HEK293 (cell line): ENCODE measurements around the gene ZBP1.

ENCODE experiments used
- CTCF ChIA-PET: fragments of 350-600 bp; formaldehyde crosslinking; extraction: SDS; loops from one replicate; lab custom pipeline; 2021; ENCODE audit warnings: antibody characterized with exemption; lab: Yijun Ruan, JAX
- POLR2A ChIA-PET: fragments of 300-600 bp; formaldehyde crosslinking; extraction: SDS; loops from one replicate; lab custom pipeline; 2020; ENCODE audit warnings: antibody characterized with exemption, inconsistent platforms; lab: Yijun Ruan, JAX
- H3K27ac ChIP-seq: fragments of 200-500 bp; sonication (Bioruptor generic); 2 replicates; pipeline ENCODE4 v1.5.1; 2014; ENCODE audit warnings: low read depth, low read length, control low read depth, inconsistent platforms; ENCODE audit errors: extremely low read depth
- H3K36me3 ChIP-seq, 2 experiments: fragments of 200-500 bp in 1 of 2; sonication (Bioruptor generic) in 1 of 2; 1 replicate in 1 of 2; 2 replicates in 1 of 2; pipeline ENCODE4 v1.5.1; 2014 to 2017; ENCODE audit warnings: inconsistent platforms in 2 of 2, low read length in 2 of 2; ENCODE audit not compliant: control insufficient read depth in 2 of 2, insufficient read depth in 1 of 2
- H3K4me1 ChIP-seq: fragments of 200-500 bp; sonication (Bioruptor generic); 2 replicates; pipeline ENCODE4 v1.5.1; 2014; ENCODE audit warnings: mild to moderate bottlenecking, low read length, inconsistent platforms; ENCODE audit not compliant: control insufficient read depth, insufficient read depth
- H3K4me3 ChIP-seq: 2 replicates; pipeline ENCODE4 v1.5.1; 2011; ENCODE audit warnings: low read depth, mild to moderate bottlenecking, control low read depth, low read length, moderate library complexity
- H3K9me3 ChIP-seq: fragments of 200-500 bp; sonication (Bioruptor generic); 2 replicates; pipeline ENCODE4 v1.5.1; 2014; ENCODE audit warnings: low read depth, low read length, inconsistent platforms; ENCODE audit not compliant: control insufficient read depth, insufficient read depth
- GFI1B ChIP-seq: fragments of 450-650 bp; formaldehyde crosslinking; IDR thresholded peaks from 2 replicates; pipeline ENCODE4 v1.5.1; 2016; ENCODE audit warnings: missing biosample characterization, missing genetic modification characterization
- GLI2 ChIP-seq: fragments of 450-650 bp; formaldehyde crosslinking; IDR thresholded peaks from 2 replicates; pipeline ENCODE4; 2017; ENCODE audit warnings: missing biosample characterization, missing genetic modification characterization, low read depth, borderline replicate concordance
- GLIS1 ChIP-seq: fragments of 450-650 bp; formaldehyde crosslinking; IDR thresholded peaks from 2 replicates; pipeline ENCODE4 v1.5.1; 2016; ENCODE audit warnings: missing biosample characterization, missing genetic modification characterization
- HOXA7 ChIP-seq: sonication (generic); formaldehyde crosslinking; IDR thresholded peaks from 2 replicates; pipeline ENCODE4 v1.8.1; 2022; ENCODE audit warnings: missing genetic modification reagents, borderline replicate concordance
- KLF17 ChIP-seq: fragments of 450-650 bp; formaldehyde crosslinking; IDR thresholded peaks from 2 replicates; pipeline ENCODE4 v1.5.1; 2016; ENCODE audit warnings: missing biosample characterization, missing genetic modification characterization
- PBX3 ChIP-seq: sonication (generic); formaldehyde crosslinking; IDR thresholded peaks from 2 replicates; pipeline ENCODE4 v1.8.1; 2022; ENCODE audit warnings: mild to moderate bottlenecking, moderate library complexity, missing genetic modification reagents
- REST ChIP-seq: fragments of 450-650 bp; formaldehyde crosslinking; IDR thresholded peaks from 2 replicates; pipeline ENCODE4 v1.5.1; 2016; ENCODE audit warnings: missing biosample characterization, missing genetic modification characterization
- ZNF214 ChIP-seq: fragments of 450-650 bp; formaldehyde crosslinking; IDR thresholded peaks from 2 replicates; pipeline ENCODE4 v1.5.1; 2017; ENCODE audit warnings: missing biosample characterization, mild to moderate bottlenecking, missing genetic modification characterization, borderline replicate concordance
- ZNF280C ChIP-seq: fragments of 450-650 bp; formaldehyde crosslinking; IDR thresholded peaks from 2 replicates; pipeline ENCODE4 v1.5.1; 2016; ENCODE audit warnings: missing biosample characterization, missing genetic modification characterization
- ZNF426 ChIP-seq: fragments of 450-650 bp; formaldehyde crosslinking; IDR thresholded peaks from 2 replicates; pipeline ENCODE4 v1.5.1; 2017; ENCODE audit warnings: missing biosample characterization, missing genetic modification characterization, mild to moderate bottlenecking, inconsistent platforms, moderate library complexity
- ZNF48 ChIP-seq: fragments of 450-650 bp; formaldehyde crosslinking; IDR thresholded peaks from 2 replicates; pipeline ENCODE4 v1.5.1; 2016; ENCODE audit warnings: missing biosample characterization, missing genetic modification characterization
- ZNF501 ChIP-seq: fragments of 450-650 bp; formaldehyde crosslinking; IDR thresholded peaks from 2 replicates; pipeline ENCODE4 v1.5.1; 2016; ENCODE audit warnings: missing biosample characterization, missing genetic modification characterization
- ZNF514 ChIP-seq: fragments of 450-650 bp; formaldehyde crosslinking; IDR thresholded peaks from 2 replicates; pipeline ENCODE4 v1.5.1; 2016; ENCODE audit warnings: missing biosample characterization, missing genetic modification characterization
- ZNF521 ChIP-seq: fragments of 450-650 bp; formaldehyde crosslinking; IDR thresholded peaks from 2 replicates; pipeline ENCODE4 v1.5.1; 2017; ENCODE audit warnings: missing biosample characterization, mild to moderate bottlenecking, missing genetic modification characterization
- ZNF549 ChIP-seq: fragments of 450-650 bp; IDR thresholded peaks from 2 replicates; pipeline ENCODE4 v1.5.1; 2018; ENCODE audit warnings: missing biosample characterization, missing genetic modification characterization, mild to moderate bottlenecking, inconsistent platforms, moderate library complexity
- ZNF639 ChIP-seq: fragments of 450-650 bp; formaldehyde crosslinking; IDR thresholded peaks from 2 replicates; pipeline ENCODE4 v1.5.1; 2016; ENCODE audit warnings: missing biosample characterization, missing genetic modification characterization
- ZNF677 ChIP-seq: fragments of 450-650 bp; IDR thresholded peaks from 2 replicates; pipeline ENCODE4 v1.5.0; 2018; ENCODE audit warnings: missing biosample characterization, mild to moderate bottlenecking, missing genetic modification characterization, moderate library complexity

ZBP1 gene

GRCh38 chr20:57561356-57562279 lies 58.6 kb downstream of the ZBP1 start:
- no peak for TF ChIP-seq ZNF501 (tag by site-specific recombination)
- no peak for TF ChIP-seq ZNF280C
- TF ChIP-seq REST (tag by site-specific recombination) = peak; percentile 58; the same call in 1 of the 2 replicates
- no peak for TF ChIP-seq ZNF426 (tag by site-specific recombination)
- TF ChIP-seq ZNF514 (tag by site-specific recombination) = no peak
- no peak for TF ChIP-seq ZNF639 (tag by site-specific recombination)
- H3K27ac ChIP-seq = no peak overlapping the region
- POLR2A ChIA-PET = no interaction called here
- H3K4me1 ChIP-seq = no peaks in the 10 kb centered on the region
- H3K36me3 ChIP-seq = peaks cover 0 to 15% of the 10 kb centered on the region in 2 experiments; a peak in 1 of 3 replicates
- H3K4me3 ChIP-seq = no peak overlapping the region
- H3K9me3 ChIP-seq = no peaks in the 10 kb centered on the region
- CTCF ChIA-PET = interaction anchor here (0.6 to 4.8 kb wide), 5 partner anchors 9 to 32 kb away, joined by 3 to 21 read pairs (median 3); no protein-coding TSS in a partner anchor

GRCh38 chr20:57560554-57561355 lies 59.5 kb downstream of the ZBP1 start, which contains the start of gene PCK1:
Gene PCK1 (plus strand): TSS chr20:57561110. CDS start chr20:57561412, 302 bp downstream.
- Histone ChIP-seq H3K9me3 (no peaks in the 10 kb centered on the region), H3K4me3 (no peak within 1 kb of the TSS), H3K27ac (no peak within 1 kb of the TSS), H3K4me1 (no peaks in the 10 kb centered on the region), H3K36me3 (peaks cover 0 to 15% of the 10 kb centered on the region in 2 experiments; a peak in 1 of 3 replicates)
- CTCF ChIA-PET = interaction anchor here (0.6 to 4.8 kb wide), 4 partner anchors 10 to 26 kb away, joined by 3 to 21 read pairs (median 3); no protein-coding TSS in a partner anchor
- POLR2A ChIA-PET = no interaction called here
- no peak for TF ChIP-seq GLI2 (tag by site-specific recombination)
- TF ChIP-seq HOXA7 (CRISPR knock-in tag) = no peak
- no peak for TF ChIP-seq ZNF549 (tag by site-specific recombination)
- no peak for TF ChIP-seq PBX3
- TF ChIP-seq ZNF677 (tag by site-specific recombination) = no peak
- TF ChIP-seq GLIS1 (tag by site-specific recombination) = peak; percentile 80
- no peak for TF ChIP-seq GFI1B (tag by site-specific recombination)
- TF ChIP-seq REST (tag by site-specific recombination) = no peak
- TF ChIP-seq ZNF48 (tag by site-specific recombination) = no peak
- TF ChIP-seq KLF17 (tag by site-specific recombination) = peak; percentile 32; the same call in 1 of the 2 replicates
- no peak for TF ChIP-seq ZNF521 (tag by site-specific recombination)
- no peak for TF ChIP-seq ZNF214 (tag by site-specific recombination)
